ENCODE measurements around the gene IFIT1.

The IFIT1 gene

GRCh38 chr10:89374713-89375141 is 17.7 kb upstream of the IFIT1 start:
- H3K4me3 ChIP-seq (ENCODE audit: low read depth, low read length): no peak overlapping the region
- no peak for TF ChIP-seq CTCF (IDR thresholded peaks at IDR 0.05; ENCODE audit: borderline replicate concordance, insufficient read depth, low read depth, low read length)

- H3K4me3 ChIP-seq (ENCODE audit: low read depth, low read length): no peak within 1 kb of the TSS
- no peak for TF ChIP-seq CTCF (IDR thresholded peaks at IDR 0.05; ENCODE audit: borderline replicate concordance, insufficient read depth, low read depth, low read length)
These were observed 14.5 kb upstream of the IFIT1 start, which contains the start of gene IFIT1B for GRCh38 chr10:89377705-89378637. Gene IFIT1B, plus strand, starts transcription at chr10:89378056. Its CDS starts 80 bp downstream, at chr10:89378136.

- H3K4me3 ChIP-seq (ENCODE audit: low read depth, low read length): no peak overlapping the region
- no peak for TF ChIP-seq CTCF (IDR thresholded peaks at IDR 0.05; ENCODE audit: borderline replicate concordance, insufficient read depth, low read depth, low read length)
These were observed 13.3 kb upstream of the IFIT1 start for GRCh38 chr10:89379103-89379502.

GRCh38 chr10:89382757-89383156 is 9.7 kb upstream of the IFIT1 start:
- no peak overlapping the region for H3K4me3 ChIP-seq (ENCODE audit: low read depth, low read length)
- no peak for TF ChIP-seq CTCF (IDR thresholded peaks at IDR 0.05; ENCODE audit: borderline replicate concordance, insufficient read depth, low read depth, low read length)

GRCh38 chr10:89384474-89385340 is 7.7 kb upstream of the IFIT1 start:
- H3K4me3 ChIP-seq (ENCODE audit: low read depth, low read length): no peak overlapping the region
- no peak for TF ChIP-seq CTCF (IDR thresholded peaks at IDR 0.05; ENCODE audit: borderline replicate concordance, insufficient read depth, low read depth, low read length)

- H3K4me3 ChIP-seq (ENCODE audit: low read depth, low read length): no peak overlapping the region
- TF ChIP-seq CTCF (IDR thresholded peaks at IDR 0.05; ENCODE audit: borderline replicate concordance, insufficient read depth, low read depth, low read length): no peak
These were observed 3.6 kb upstream of the IFIT1 start for GRCh38 chr10:89388806-89389205.
